DMS114 treated with DMSO at 0.1 percent for 48 hours (cell line): Measurements from ENCODE around the gene UMODL1.
"Not testable (repeated sequence)": the region's sequence is repeated elsewhere in the genome, so short reads cannot be mapped to it uniquely, and the experiment has no call there.

Experiments used
- DNase-seq: peaks from one replicate; lab custom pipeline; 2025; ENCODE audit not compliant: unreplicated experiment; lab: John Stamatoyannopoulos, UW

Gene UMODL1

GRCh38 chr21:42060166-42060565 lies 11.0 kb upstream of the UMODL1 start:
- no peak for DNase-seq

DNA sequence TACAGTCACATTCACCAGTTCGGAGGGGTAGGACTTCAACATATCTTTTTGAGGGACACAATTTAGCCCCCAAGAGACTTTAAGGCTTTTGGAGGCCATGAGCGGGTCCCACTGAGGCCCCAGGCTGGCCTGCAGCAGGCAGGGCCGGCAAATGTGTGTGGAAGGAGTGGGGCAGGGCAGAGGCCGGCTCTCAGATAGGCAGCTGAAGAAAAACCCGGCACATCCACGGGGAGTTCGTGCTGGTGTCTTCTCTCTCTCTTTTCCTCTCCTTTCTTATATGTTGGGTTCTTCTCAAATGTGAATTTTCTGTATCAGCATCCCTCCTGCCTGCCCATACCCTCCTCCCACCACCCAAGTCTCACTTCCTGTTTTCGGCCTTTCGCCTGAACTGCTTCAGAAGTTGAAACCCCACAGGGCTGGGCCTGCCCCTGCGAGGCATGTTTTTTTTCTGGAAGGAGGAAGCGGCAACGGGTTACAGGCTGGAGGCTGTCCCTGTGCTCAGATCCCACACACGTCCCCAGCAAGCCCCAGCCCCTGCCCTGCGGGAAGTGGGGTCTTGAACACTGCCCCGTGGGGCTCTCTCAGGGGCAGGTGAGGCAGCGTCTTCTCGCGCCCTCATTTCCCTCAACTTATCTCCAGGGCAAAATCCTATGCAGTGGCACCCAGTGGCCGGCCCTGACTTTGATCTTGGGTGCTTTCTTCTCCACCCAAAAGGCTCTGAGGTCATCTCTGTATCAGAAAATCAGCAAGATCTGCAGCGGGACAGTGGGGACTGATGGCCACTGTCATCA lies 9.7 kb upstream of the UMODL1 start:
- no peak for DNase-seq

DNA sequence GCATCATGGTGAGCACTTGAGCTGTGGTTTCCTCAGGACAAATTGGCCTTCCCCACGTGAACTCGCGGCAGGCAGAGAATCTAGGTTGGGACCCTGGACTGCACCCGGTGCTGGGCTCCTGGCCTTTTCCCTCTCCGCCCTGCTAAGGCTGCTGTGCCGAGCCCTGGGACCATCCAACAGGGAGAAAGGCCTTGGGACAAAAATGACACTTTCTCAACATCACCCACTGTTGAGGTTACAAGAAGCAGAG lies 9.2 kb upstream of the UMODL1 start:
- DNase-seq = no peak

DNA sequence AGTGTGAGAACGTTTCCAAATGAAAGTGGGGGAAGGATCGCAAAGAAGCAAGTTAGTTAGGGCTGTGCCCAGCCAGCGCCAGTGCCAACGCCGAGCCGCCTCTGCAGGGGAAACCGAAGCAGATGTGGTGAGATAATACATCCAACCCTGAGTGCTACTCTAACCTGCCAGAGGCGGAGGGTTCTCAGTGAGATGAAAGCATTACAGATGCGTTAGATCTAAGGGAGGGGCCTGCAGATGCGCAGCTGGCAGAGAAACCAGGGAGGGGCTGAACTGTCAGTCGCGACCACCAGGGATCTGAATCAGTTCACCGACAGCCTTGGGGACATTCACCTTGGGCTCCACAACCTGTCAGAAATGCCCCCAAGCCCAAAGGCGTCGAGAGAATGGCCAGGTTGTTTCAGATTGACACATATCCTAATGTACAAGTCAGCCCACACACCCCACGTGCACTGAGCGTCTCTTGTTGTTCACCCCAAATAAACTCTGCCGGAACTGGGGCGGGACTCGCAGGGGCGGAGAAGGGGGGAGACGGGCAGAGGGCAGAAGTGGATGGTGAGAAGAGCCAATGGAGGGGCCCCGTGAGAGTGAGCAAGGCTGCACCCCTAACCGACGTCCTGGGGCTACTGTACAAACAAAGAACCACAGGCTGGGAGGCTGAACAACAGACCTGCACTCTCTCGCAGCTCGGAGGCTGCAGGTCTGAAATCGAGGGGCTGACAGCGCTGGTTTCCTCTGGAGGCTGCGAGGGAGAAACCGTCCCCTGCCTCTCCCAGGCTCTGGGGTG lies 8.7 kb upstream of the UMODL1 start:
- DNase-seq = no peak

GRCh38 chr21:42063191-42063570 lies 7.9 kb upstream of the UMODL1 start:
- DNase-seq = no peak

GRCh38 chr21:42063571-42064521 lies 7.3 kb upstream of the UMODL1 start:
- DNase-seq = no peak

DNA sequence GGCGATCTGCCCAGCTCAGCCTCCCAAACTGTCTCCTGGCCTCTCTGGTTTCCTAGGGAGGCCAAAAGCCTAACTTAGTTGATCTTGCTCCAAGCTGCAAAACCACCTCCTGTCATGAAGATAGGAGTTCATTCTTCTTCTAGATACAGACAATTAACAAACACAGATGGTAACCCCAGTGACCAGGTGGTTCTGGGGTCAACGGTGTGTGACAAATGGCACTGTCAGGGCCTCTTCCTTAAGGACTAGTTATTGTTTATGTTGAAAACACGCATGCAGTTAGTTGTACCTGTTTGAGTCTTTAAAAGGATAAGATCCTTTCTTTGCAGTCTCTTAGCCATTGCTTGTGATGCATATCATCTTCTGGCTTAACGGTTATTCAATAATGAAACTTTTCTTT lies 4.6 kb upstream of the UMODL1 start:
- DNase-seq = no peak

DNA sequence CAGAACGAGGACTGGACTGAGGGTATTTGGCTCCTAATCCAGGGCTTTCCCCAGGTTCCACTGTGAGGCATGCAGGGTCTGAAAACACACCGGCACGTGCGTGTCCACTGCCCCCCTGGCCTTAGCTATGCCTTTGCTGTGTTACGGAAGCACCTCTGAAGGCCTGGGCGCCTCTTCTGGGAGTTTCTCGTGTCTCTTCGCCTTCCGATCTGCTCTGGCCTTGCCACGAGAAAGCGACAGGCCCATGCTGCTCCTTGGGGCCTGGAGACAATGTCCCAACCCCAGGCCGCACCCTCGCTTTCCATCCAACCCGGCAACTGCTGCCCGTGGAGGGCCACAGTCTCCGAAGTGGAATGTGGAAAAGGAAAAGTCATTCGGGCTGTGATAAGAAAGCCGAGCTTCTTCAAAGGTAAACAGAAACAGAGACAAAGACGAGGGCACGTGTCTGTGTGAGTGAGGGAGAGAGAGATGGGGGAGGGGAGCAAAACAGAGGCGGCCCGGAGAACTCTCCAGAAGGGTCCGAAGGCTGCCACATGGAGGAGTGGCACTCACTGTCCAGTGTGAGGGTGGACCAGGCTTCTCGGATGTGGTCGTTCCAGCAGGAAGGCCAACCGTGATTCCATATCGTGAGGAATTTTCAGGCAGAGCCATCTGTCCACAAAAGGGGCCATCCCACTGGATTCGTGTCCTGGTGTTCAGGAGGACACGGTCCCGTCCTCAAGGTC lies 3.4 kb upstream of the UMODL1 start:
- no peak for DNase-seq

DNA sequence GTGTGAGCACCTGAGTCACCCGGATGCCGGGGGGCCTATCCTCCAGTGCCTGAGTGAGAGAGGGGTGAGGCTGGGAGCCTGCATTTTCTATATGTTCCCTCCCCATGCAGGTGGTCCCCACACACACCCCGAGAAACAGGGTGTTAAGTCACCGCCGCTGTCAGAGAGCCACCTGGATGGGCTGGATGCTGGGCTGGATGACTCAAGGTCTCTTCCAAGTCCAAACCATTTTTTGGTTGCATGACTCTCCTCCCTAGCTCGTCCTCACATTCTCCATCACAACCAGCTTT lies 2.9 kb upstream of the UMODL1 start:
- DNase-seq = no peak

DNA sequence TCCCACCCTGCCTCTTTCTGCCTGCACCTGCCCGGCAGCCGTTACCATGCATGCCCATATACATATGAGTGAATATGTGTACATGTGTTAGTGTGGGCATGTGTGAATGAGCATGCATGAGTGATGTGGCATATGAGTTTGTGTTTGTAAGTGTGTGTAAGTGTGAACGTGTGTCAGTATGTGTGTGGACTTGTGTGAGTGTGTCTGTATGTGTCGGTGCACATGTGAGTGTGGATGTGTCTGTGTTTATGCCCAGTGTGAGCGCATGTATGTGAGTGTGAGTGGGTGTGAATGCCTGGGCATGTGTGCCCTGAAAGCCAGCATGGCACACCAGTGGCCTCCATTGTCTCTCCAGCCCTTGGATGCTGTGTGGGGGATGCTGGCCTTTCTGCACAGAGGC lies 2.5 kb upstream of the UMODL1 start:
- DNase-seq = no peak

- no peak for DNase-seq
These were observed 1.8 kb upstream of the UMODL1 start for GRCh38 chr21:42069327-42069726.

DNA sequence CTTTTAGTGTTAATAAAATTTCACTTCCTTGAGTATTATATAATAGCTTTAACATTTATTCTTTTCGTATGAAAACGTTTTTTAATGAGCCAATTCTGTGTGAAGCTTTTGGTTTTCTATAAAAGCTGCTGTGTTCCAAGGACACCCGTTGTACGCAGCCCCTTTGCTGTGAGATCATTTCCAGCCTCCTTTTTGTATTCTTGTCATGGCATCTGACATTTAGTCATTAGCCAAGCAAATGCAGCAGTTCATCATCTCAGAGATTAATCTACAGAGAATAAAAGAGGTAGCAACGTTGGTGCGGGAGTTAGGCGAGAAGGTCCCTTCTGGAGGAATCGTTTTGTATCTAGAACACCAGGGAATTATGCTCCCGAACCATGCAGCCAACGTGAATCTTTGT lies 1.3 kb upstream of the UMODL1 start:
- DNase-seq = no peak

DNA sequence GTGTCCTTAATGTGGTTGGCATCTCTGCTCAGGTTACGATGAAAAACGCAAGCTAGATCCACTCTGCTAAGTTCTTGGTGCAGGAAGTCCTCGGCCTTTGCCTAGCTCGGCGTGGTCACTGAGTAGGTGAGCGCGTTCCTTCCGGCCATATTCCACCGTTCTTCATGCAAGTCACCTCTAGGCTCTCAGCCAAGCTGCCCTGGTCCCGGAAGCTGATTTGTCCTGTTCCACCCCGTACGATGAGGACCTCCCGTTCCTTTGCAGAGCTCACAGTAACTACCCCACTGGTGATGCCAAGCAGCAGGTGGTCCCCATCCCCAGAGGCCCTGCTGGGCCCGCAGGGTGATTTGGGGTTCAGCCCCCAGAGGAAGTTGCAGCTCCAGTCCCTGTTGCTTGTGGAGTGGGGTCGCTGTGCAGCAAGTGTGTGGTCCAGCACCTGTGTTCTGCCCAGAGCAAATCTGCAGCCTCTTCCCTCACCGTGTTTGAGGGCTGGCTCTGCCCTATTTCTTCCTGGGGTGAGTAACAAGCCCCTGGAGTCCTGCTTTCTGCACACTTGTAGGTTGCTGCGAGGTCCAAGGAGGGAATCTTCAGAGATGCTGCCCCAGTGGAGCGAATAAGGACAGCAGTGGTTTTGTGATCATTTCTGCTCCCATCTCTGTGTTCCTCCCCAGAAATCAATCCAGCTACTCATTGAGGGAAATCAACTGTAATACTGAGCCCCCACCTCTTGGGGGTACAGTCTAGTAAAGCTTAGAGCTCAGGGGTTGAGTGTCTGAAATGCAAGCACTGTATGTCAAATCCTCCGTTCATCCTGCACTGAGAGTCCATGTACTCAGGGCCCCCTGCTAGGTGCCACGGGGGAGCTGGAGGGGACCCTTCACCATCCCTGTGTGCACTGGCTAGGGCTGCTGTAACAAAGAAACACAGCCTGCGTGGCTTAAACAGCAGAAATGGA lies 2.3 kb downstream of the UMODL1 start:
- no peak for DNase-seq

DNA sequence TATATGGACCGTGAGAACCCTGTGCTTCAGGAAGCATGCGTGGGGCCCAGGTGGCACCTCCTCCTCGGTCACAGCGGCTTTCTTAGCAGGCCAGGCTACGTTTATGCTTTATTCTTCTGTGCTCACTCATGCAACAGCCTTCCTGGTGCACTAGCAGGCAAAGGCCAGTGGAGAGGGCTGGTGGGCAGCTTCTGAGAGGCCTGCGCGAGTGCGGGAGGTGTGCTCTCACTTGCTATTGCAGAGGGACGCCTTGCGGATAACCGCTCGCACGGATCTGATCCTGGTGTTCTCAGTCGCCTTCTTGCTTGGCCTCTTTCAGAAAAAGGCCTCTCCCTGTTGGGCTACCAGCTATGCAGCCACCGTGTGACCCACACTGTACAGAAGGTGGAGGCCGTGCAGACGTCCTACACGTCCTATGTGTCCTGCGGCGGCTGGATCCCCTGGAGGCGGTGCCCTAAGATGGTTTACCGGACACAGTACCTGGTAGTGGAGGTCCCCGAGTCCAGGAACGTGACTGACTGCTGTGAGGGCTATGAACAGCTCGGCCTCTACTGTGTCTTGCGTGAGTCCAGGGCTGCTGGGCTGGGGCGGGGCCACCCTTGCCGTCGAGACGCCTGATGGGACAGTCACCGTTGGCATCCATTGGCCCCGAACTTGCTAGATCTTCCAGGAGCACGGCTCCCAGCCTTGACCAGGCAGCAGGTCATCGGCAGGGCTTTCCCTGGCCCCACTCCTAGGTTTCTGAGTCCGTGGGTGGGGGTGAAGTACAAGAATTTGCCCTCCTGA lies 4.8 kb downstream of the UMODL1 start:
- no peak for DNase-seq

DNA sequence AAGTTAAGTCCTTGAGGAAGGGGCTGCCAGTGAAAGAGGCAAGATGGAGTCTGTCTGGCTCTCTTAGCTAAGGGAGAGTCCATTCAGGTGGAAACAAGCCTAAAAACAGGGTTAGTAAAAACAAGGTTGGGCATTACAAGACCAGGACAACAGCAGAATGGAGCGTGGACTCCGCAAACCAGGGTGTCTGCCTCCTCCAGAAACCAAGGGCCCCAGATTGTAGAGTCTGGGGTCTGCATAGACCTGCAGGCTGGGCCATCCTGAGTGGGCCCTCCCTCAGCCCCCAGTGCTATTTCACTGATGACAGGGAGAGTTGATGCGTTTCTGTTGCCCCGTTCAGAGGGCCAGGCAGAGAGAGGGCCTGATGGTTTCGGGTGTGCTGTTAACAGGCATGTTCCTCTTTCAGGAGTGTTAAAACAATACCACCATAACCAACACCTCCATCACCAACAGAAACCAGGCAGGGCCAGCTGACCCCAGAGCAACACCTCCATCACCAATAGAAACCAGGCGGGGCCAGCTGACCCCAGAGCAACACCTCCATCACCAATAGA lies 6.6 kb downstream of the UMODL1 start:
- not testable (repeated sequence) for DNase-seq

- DNase-seq = not testable (repeated sequence)
These were observed 7.3 kb downstream of the UMODL1 start for GRCh38 chr21:42078247-42079007.

DNA sequence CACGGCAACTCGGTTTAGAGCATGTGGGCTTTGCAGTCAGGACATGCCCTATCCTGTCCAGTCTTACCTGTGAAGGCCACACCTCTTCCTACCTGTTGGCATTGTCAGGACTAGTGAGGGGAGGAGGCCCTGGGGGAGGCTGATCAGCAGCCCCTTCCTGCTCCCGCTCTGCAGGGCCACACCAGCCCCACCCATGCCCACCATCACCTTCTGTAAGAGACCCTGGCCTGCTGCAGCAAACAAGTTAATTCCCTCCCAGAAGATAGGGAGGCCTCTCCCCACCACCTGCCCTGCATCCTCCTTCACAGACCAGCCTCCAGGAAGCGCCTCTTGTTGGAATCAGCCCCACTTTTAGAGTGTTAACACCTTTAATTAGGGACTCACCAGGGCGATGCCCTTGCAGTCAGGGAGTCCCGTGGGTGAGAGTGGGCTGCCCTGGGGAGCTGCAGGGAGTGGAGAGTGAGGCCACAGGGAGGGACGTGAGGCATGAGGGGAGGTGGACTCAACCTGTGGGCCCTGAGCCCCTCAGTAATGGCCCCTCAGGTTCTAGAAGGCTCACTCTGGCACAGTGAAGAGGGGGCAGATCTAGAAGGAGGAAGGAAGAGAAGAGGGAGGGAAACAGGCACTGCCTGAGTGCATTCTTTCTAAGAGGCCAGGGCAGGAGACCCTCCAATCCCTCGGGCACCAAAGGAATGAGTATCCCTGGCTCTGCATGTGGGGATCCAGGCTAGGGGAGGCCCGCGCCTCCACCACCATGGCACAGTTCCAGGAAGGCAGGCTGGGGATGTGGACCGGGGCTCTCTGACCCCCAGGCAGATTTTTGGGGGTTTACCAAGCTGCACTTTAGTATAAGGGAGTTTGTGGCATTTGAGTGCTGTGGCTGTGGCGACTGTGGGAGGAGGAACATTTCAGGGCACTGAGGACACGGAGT lies 8.2 kb downstream of the UMODL1 start:
- no peak for DNase-seq
